Vagina (tissue), 2 donors: ENCODE data around the gene PSMA6. TPM values are rescaled to one million over a fixed set of nuclear protein-coding genes. Genes with fewer than 3 reads are reported as not detected.

Experiments
- DNase-seq, 2 donors: peaks; one replicate each; pipeline ENCODE4 v3.0.0-alpha.2; 2017; ENCODE audit errors: extremely low spot score in 2 of 2
- H3K27ac ChIP-seq: fragments of 200-600 bp; sonication (generic); one replicate; pipeline ENCODE4 v1.5.1; 2019
- H3K27me3 ChIP-seq: fragments of 200-600 bp; sonication (generic); one replicate; pipeline ENCODE4 v1.5.1; 2019
- H3K36me3 ChIP-seq, 2 donors: fragments of 200-600 bp; sonication (generic); one replicate each; pipeline ENCODE4 v1.5.1; 2017 to 2019
- H3K4me1 ChIP-seq: fragments of 200-600 bp; sonication (generic); one replicate; pipeline ENCODE4 v1.5.1; 2019
- H3K4me3 ChIP-seq, 2 donors: fragments of 200-600 bp; sonication (generic); 1 replicate in 1 of 2; 2 replicates in 1 of 2; pipeline ENCODE4 v1.5.1; 2016 to 2019
- H3K9me3 ChIP-seq: fragments of 200-600 bp; sonication (generic); one replicate; pipeline ENCODE4 v1.5.1; 2019
- CTCF ChIP-seq, 3 experiments: fragments of 450-650 bp in 2 of 3; fragments of 200-600 bp in 1 of 3; sonication (generic) in 1 of 3; IDR thresholded peaks; one replicate each; pipeline ENCODE4 v1.5.1; 2017 to 2019; ENCODE audit warnings: antibody characterized with exemption in 3 of 3, mild to moderate bottlenecking in 2 of 3, moderate library complexity in 2 of 3
- POLR2A ChIP-seq, 2 donors: fragments of 450-650 bp; IDR thresholded peaks; one replicate each; pipeline ENCODE4 v1.6.1; 2017; ENCODE audit warnings: antibody characterized with exemption in 2 of 2, mild to moderate bottlenecking in 2 of 2, moderate library complexity in 2 of 2
- POLR2AphosphoS5 ChIP-seq, 2 donors: sonication (generic); formaldehyde crosslinking; IDR thresholded peaks; one replicate each; pipeline ENCODE4 v1.9.0; 2017; ENCODE audit warnings: antibody characterized with exemption in 2 of 2, mild to moderate bottlenecking in 2 of 2, low read depth in 1 of 2; ENCODE audit not compliant: insufficient read depth in 1 of 2
- intact Hi-C: fragments of 100-400 bp; cut with DNase I; formaldehyde crosslinking; loops from one replicate; pipeline ENCODE4 v1.15.1; 2023
- total RNA-seq: library from RNA; depleted of rRNA; stranded (reverse); fragments of >200 nt; gene quantifications from one replicate; pipeline ENCODE4 v1.2.3, GENCODE V29; 2016

PSMA6 gene
- total RNA-seq, 1 donor from 2014 or later, result 76.9 TPM

- peaks cover 38% of the 10 kb centered on the region for H3K4me1 ChIP-seq
- H3K27ac ChIP-seq, result no peak overlapping the region
Observed at GRCh38 chr14:35301735-35302528, 9.8 kb downstream of the PSMA6 start.

GRCh38 chr14:35303149-35303935 is 11.2 kb downstream of the PSMA6 start:
- no peaks in the 10 kb centered on the region for H3K27me3 ChIP-seq
- TF ChIP-seq CTCF (IDR thresholded peaks at IDR 0.05) (no peak), POLR2AphosphoS5 (IDR thresholded peaks at IDR 0.05; ENCODE audit: insufficient read depth in 1 of 2, low read depth in 1 of 2) (no peak), POLR2A (IDR thresholded peaks at IDR 0.05) (no peak)
- DNase-seq, result no peak
- peaks cover 0 to 5% of the 10 kb centered on the region in 2 donors for H3K36me3 ChIP-seq
- H3K27ac ChIP-seq, result no peak overlapping the region
- H3K4me1 ChIP-seq, result peaks cover 31% of the 10 kb centered on the region
- no peaks in the 10 kb centered on the region for H3K9me3 ChIP-seq
- H3K4me3 ChIP-seq, result no peak overlapping the region
- intact Hi-C loops, result no loop called here

More at GRCh38 chr14:35301735-35302528, 9.8 kb downstream of the PSMA6 start:
- H3K27me3 ChIP-seq, result no peaks in the 10 kb centered on the region
- no peaks in the 10 kb centered on the region for H3K9me3 ChIP-seq
- no peak overlapping the region for H3K4me3 ChIP-seq
- H3K36me3 ChIP-seq, result no peaks in the 10 kb centered on the region
- TF ChIP-seq POLR2A (IDR thresholded peaks at IDR 0.05) (no peak), CTCF (IDR thresholded peaks at IDR 0.05) (no peak), POLR2AphosphoS5 (IDR thresholded peaks at IDR 0.05; ENCODE audit: insufficient read depth in 1 of 2, low read depth in 1 of 2) (no peak)
- DNase-seq, result no peak
- intact Hi-C loops, result no loop called here

GRCh38 chr14:35304812-35305462 is 12.8 kb downstream of the PSMA6 start:
- TF ChIP-seq POLR2AphosphoS5 (IDR thresholded peaks at IDR 0.05; ENCODE audit: insufficient read depth in 1 of 2, low read depth in 1 of 2) (no peak), POLR2A (IDR thresholded peaks at IDR 0.05) (no peak), CTCF (IDR thresholded peaks at IDR 0.05) (no peak)
- no peak for DNase-seq
- intact Hi-C loops, result no loop called here
- Histone ChIP-seq H3K4me3 (no peak overlapping the region), H3K27ac (no peak overlapping the region), H3K4me1 (peaks cover 22% of the 10 kb centered on the region), H3K36me3 (peaks cover 0 to 21% of the 10 kb centered on the region in 2 donors), H3K9me3 (no peaks in the 10 kb centered on the region), H3K27me3 (no peaks in the 10 kb centered on the region)

GRCh38 chr14:35305633-35306032 is 13.5 kb downstream of the PSMA6 start:
- DNase-seq, result no peak
- TF ChIP-seq POLR2AphosphoS5 (IDR thresholded peaks at IDR 0.05; ENCODE audit: insufficient read depth in 1 of 2, low read depth in 1 of 2), result no peak
- TF ChIP-seq POLR2A (IDR thresholded peaks at IDR 0.05), result no peak
- Histone ChIP-seq H3K27me3 (no peaks in the 10 kb centered on the region), H3K27ac (no peak overlapping the region), H3K9me3 (no peaks in the 10 kb centered on the region), H3K4me1 (peaks cover 15% of the 10 kb centered on the region), H3K4me3 (no peak overlapping the region), H3K36me3 (peaks cover 0 to 27% of the 10 kb centered on the region in 2 donors)
- intact Hi-C loops, result no loop called here

- intact Hi-C loops, result no loop called here
- no peak overlapping the region for H3K27ac ChIP-seq
- TF ChIP-seq POLR2A (IDR thresholded peaks at IDR 0.05) (no peak), POLR2AphosphoS5 (IDR thresholded peaks at IDR 0.05; ENCODE audit: insufficient read depth in 1 of 2, low read depth in 1 of 2) (no peak), CTCF (IDR thresholded peaks at IDR 0.05) (no peak)
- H3K27me3 ChIP-seq, result no peaks in the 10 kb centered on the region
- H3K9me3 ChIP-seq, result no peaks in the 10 kb centered on the region
- DNase-seq, result no peak
- H3K36me3 ChIP-seq, result peaks cover 0 to 32% of the 10 kb centered on the region in 2 donors
- H3K4me3 ChIP-seq, result no peak overlapping the region
- H3K4me1 ChIP-seq, result peaks cover 10% of the 10 kb centered on the region
Observed at GRCh38 chr14:35306114-35306513, 13.9 kb downstream of the PSMA6 start.
